Thyroid gland (tissue), 4 donors: ENCODE data around the gene CCBE1.

ENCODE experiments used
- CTCF ChIP-seq, 6 experiments: fragments of 200-600 bp in 3 of 6; fragments of 450-650 bp in 3 of 6; sonication (generic) in 3 of 6; IDR thresholded peaks; one replicate each; pipeline ENCODE4 v1.5.1; 2016 to 2019; ENCODE audit warnings: antibody characterized with exemption in 6 of 6, mild to moderate bottlenecking in 2 of 6, inconsistent platforms in 1 of 6, moderate library complexity in 1 of 6
- POLR2A ChIP-seq, 2 donors: fragments of 450-650 bp; IDR thresholded peaks; one replicate each; pipeline ENCODE4 v1.6.1; 2017; ENCODE audit warnings: antibody characterized with exemption in 2 of 2, mild to moderate bottlenecking in 2 of 2, moderate library complexity in 1 of 2

GRCh38 chr18:59477849-59478248 is 219.4 kb downstream of the CCBE1 start:
- TF ChIP-seq POLR2A (IDR thresholded peaks at IDR 0.05): no peak
- no peak for TF ChIP-seq CTCF (IDR thresholded peaks at IDR 0.05)
